Fibroblast of lung (primary cell): Measurements from ENCODE around the gene SPP1.

ENCODE experiments used
- EZH2 ChIP-seq: IDR thresholded peaks from 2 replicates; pipeline ENCODE4 v1.5.1; 2012; ENCODE audit warnings: low read length, control low read depth, mild to moderate bottlenecking; ENCODE audit errors: missing control alignments
- TF ChIP-seq, protein P1 (sequence below), 2 donors: IDR thresholded peaks in 1 of 2; conservative IDR thresholded peaks in 1 of 2; 1 replicate in 1 of 2; 2 replicates in 1 of 2; pipeline ENCODE4 v1.5.1; 2011 to 2012; ENCODE audit warnings: low read length in 2 of 2, control low read depth in 1 of 2, inconsistent platforms in 1 of 2, low read depth in 1 of 2, mild to moderate bottlenecking in 1 of 2

DNA sequence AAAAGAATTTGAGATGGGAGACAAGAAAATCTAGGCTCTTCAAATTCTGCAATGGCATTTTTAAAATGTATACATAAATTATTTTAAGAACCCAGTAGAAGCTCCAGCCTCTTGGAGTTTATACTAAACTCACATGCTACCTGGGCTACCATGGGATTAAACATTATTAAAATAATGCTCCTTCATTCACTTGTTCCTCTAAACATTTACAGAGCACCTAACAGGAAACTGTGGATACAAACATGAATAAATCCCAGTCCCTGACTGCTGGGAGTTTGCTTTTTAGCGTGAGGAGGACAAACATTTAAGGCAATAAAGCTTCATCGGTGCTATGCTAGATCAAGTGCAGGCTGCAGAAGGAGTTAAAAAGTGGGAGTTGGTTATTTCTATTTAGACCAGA lies 5.4 kb upstream of the SPP1 start:
- TF ChIP-seq, protein P1, sequence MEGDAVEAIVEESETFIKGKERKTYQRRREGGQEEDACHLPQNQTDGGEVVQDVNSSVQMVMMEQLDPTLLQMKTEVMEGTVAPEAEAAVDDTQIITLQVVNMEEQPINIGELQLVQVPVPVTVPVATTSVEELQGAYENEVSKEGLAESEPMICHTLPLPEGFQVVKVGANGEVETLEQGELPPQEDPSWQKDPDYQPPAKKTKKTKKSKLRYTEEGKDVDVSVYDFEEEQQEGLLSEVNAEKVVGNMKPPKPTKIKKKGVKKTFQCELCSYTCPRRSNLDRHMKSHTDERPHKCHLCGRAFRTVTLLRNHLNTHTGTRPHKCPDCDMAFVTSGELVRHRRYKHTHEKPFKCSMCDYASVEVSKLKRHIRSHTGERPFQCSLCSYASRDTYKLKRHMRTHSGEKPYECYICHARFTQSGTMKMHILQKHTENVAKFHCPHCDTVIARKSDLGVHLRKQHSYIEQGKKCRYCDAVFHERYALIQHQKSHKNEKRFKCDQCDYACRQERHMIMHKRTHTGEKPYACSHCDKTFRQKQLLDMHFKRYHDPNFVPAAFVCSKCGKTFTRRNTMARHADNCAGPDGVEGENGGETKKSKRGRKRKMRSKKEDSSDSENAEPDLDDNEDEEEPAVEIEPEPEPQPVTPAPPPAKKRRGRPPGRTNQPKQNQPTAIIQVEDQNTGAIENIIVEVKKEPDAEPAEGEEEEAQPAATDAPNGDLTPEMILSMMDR (conservative IDR thresholded peaks at IDR 0.05 in 1 of 2, IDR thresholded peaks at IDR 0.05 in 1 of 2; ENCODE audit: low read depth in 1 of 2, low read length in 2 of 2) = no peak
- no peak for TF ChIP-seq EZH2
